SU-DHL-6 (cell line): ENCODE results near the gene ZNF792.

Experiments
- H2AFZ ChIP-seq: fragments of 200-600 bp; sonication (generic); 2 replicates; pipeline ENCODE4 v1.6.1; 2014; ENCODE audit warnings: low read depth, mild to moderate bottlenecking, moderate library complexity, mixed read lengths, antibody characterized with exemption, low read length; ENCODE audit not compliant: severe bottlenecking
- H3F3A ChIP-seq: fragments of 200-600 bp; shearing (Covaris generic); 2 replicates; pipeline ENCODE4 v1.6.0; 2016; ENCODE audit warnings: antibody characterized with exemption, mild to moderate bottlenecking; ENCODE audit not compliant: insufficient read depth
- H3K27ac ChIP-seq: fragments of 200-600 bp; sonication (generic); 2 replicates; pipeline ENCODE4 v1.5.1; 2016; ENCODE audit warnings: low read depth, mild to moderate bottlenecking, low read length, moderate library complexity, mixed read lengths
- H3K27me3 ChIP-seq: fragments of 200-600 bp; sonication (generic), shearing (Covaris generic); 2 replicates; pipeline ENCODE4 v1.6.0; 2014; ENCODE audit warnings: mild to moderate bottlenecking, low read length
- H3K36me3 ChIP-seq: fragments of 200-600 bp; sonication (generic); 2 replicates; pipeline ENCODE4 v1.6.1; 2014; ENCODE audit warnings: mild to moderate bottlenecking, low read length, mixed read lengths
- H3K4me2 ChIP-seq: fragments of 300-600, 200-600 bp; shearing (Covaris generic), sonication (generic); 2 replicates; pipeline ENCODE4 v1.6.0; 2014; ENCODE audit warnings: low read length, low read depth, mild to moderate bottlenecking; ENCODE audit not compliant: poor library complexity, severe bottlenecking
- H3K4me3 ChIP-seq: fragments of 200-600 bp; sonication (generic); 2 replicates; pipeline ENCODE4 v1.5.1; 2014; ENCODE audit warnings: antibody characterized with exemption, low read length, mild to moderate bottlenecking, mixed read lengths; ENCODE audit not compliant: insufficient read depth, poor library complexity, severe bottlenecking
- H3K79me2 ChIP-seq: fragments of 200-600 bp; sonication (generic); 2 replicates; pipeline ENCODE4 v1.6.1; 2014; ENCODE audit warnings: mild to moderate bottlenecking, low read length, moderate library complexity; ENCODE audit not compliant: insufficient read depth
- H3K9ac ChIP-seq: fragments of 200-600 bp; sonication (generic); 2 replicates; pipeline ENCODE4 v1.7.0; 2014; ENCODE audit warnings: mild to moderate bottlenecking, low read length
- H3K9me2 ChIP-seq: fragments of 200-600 bp; sonication (generic); replicated peaks from 2 replicates; pipeline ENCODE4 v1.6.1; 2014; ENCODE audit warnings: low read length; ENCODE audit not compliant: insufficient read depth
- H3K9me3 ChIP-seq: fragments of 200-600 bp; sonication (generic); 2 replicates; pipeline ENCODE4 v1.6.1; 2014; ENCODE audit warnings: low read length, mixed read lengths; ENCODE audit not compliant: insufficient read depth
- H4K20me1 ChIP-seq: fragments of 200-600 bp; sonication (generic); 2 replicates; pipeline ENCODE4 v1.6.1; 2014; ENCODE audit warnings: low read depth, mild to moderate bottlenecking, antibody characterized with exemption, low read length, moderate library complexity, mixed read lengths
- CTCF ChIP-seq: fragments of 200-600 bp; sonication (generic); IDR thresholded peaks from one replicate; pipeline ENCODE4 v1.5.1; 2017; ENCODE audit warnings: antibody characterized with exemption, mild to moderate bottlenecking, low read length, moderate library complexity; ENCODE audit not compliant: insufficient read depth, poor library complexity, severe bottlenecking
- EZH2phosphoT487 ChIP-seq: fragments of 200-600 bp; sonication (generic), shearing (Covaris generic); conservative IDR thresholded peaks from 2 replicates; pipeline ENCODE4 v1.6.1; 2018; ENCODE audit warnings: mild to moderate bottlenecking, antibody characterized with exemption, low read length, moderate library complexity, mixed read lengths

ZNF792 gene

DNA sequence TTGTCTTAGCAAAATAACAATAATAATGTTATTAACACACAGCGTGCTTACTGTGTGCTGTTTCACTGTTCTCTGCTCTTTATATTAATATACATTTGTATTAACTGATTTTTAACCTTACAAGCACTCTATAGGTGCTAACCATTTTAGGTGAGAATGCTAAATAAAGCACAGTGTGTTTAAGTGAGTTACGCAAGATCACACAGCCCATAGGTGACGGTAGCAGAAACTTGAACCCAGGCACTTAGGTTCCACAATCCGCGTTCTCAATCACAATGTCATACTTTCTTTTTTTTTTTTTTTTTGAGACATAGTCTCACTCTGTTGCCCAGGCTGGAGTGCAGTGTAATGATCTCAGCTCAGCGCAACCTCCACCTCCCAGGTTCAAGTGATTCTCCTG, 31.5 kb downstream of the ZNF792 start:
- Histone ChIP-seq H3K4me3 (no peak overlapping the region), H3K9me3 (no peaks in the 10 kb centered on the region), H3K79me2 (no peaks in the 10 kb centered on the region), H3K9ac (no peak overlapping the region), H3K27me3 (no peaks in the 10 kb centered on the region), H3K4me2 (no peak overlapping the region), H3K9me2 (no peaks in the 10 kb centered on the region), H4K20me1 (no peaks in the 10 kb centered on the region), H3K27ac (no peak overlapping the region), H3F3A (no peaks in the 10 kb centered on the region), H2AFZ (no peak overlapping the region), H3K36me3 (no peaks in the 10 kb centered on the region)
- TF ChIP-seq EZH2phosphoT487 = no peak
- TF ChIP-seq CTCF = no peak

DNA sequence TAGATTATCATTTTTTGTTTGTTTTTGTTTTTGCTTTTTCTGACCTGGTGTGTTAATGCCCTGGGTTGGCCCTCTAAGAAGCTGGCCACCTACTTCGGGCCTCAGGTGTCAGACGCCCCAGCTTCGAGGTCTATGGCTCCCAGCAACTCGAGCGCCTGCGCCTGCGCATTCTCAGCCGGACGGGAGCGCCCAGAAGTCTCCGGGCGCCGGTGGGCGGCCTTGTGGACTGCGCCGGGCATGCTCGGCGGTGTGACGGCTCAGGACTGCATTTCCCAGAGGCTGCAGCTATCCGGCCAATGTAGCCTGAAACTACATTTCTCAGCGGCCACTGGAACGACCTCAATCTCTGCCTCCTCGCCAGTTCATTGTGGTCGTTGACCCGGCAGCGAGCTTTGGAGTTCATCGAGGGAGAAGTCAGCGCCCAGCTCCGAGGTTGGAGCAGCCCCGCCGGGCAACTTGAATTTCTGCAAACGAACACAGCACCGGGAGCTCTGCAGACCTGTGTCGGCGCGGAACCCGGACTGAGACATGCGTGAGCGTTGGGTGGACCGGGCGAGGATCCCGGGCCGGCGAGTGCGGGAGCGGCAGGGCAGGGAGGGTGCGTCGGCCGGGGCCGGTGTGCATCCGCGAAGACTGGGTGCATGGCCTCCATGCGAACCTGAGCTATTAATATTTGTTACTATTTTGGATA, 37.2 kb downstream of the ZNF792 start, which contains the start of gene ZNF30:
Gene ZNF30 (plus strand): TSS at position 219 of the 691 bp plus-strand sequence. CDS start 3,045 bp downstream, outside the sequence.
- Histone ChIP-seq H4K20me1 (no peaks in the 10 kb centered on the region), H3K36me3 (no peaks in the 10 kb centered on the region), H3K79me2 (no peaks in the 10 kb centered on the region; the same call in 1 of the 2 replicates), H3K9me3 (no peaks in the 10 kb centered on the region), H3K9me2 (no peaks in the 10 kb centered on the region), H2AFZ (peak within 1 kb of the TSS; percentile 77), H3K27ac (no peak within 1 kb of the TSS), H3K27me3 (no peaks in the 10 kb centered on the region), H3K4me3 (peak within 1 kb of the TSS; percentile 63), H3K4me2 (peak within 1 kb of the TSS; percentile 95), H3K9ac (peak within 1 kb of the TSS; percentile 71), H3F3A (no peaks in the 10 kb centered on the region)
- TF ChIP-seq CTCF (no peak), EZH2phosphoT487 (no peak)

DNA sequence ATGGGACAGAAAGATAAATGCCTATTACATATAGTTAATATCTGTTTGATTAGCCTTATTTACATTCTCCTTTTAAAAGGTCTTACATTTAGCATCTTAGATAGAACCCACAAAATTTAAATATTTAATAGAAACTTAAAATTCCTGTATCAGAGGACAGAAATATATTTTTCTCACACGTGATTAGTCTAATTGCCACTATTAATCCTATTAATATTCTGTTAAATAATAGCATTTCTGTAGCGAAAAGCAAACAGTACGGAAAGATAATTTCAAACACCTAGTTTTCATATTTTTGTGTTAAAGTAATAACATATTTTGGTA, 37.7 kb downstream of the ZNF792 start:
- no peak overlapping the region for H3K27ac ChIP-seq

More for the DNA sequence above, 37.7 kb downstream of the ZNF792 start:
- H3F3A ChIP-seq = no peaks in the 10 kb centered on the region
- H3K4me2 ChIP-seq = peak overlapping the region; percentile 95
- no peaks in the 10 kb centered on the region for H3K36me3 ChIP-seq
- peak overlapping the region; percentile 71; the same call in 1 of the 2 replicates for H3K9ac ChIP-seq
- H3K4me3 ChIP-seq = peak overlapping the region; percentile 63
- H4K20me1 ChIP-seq = no peaks in the 10 kb centered on the region
- no peaks in the 10 kb centered on the region for H3K9me2 ChIP-seq
- no peaks in the 10 kb centered on the region for H3K9me3 ChIP-seq
- no peaks in the 10 kb centered on the region for H3K27me3 ChIP-seq
- TF ChIP-seq CTCF (no peak), EZH2phosphoT487 (no peak)
- H2AFZ ChIP-seq = peak overlapping the region; percentile 77
- no peaks in the 10 kb centered on the region; the same call in 1 of the 2 replicates for H3K79me2 ChIP-seq
